Measurements from ENCODE around the gene CCDC61. TPM values are rescaled to one million over a fixed set of nuclear protein-coding genes. Genes with fewer than 3 reads are reported as not detected.

The CCDC61 gene
- total and polyA plus RNA-seq, 2 of the 8 experiments (the other 6 are each of a cell fraction or from before 2014, with no cell fraction given): 7.8 to 17.4 TPM

DNA sequence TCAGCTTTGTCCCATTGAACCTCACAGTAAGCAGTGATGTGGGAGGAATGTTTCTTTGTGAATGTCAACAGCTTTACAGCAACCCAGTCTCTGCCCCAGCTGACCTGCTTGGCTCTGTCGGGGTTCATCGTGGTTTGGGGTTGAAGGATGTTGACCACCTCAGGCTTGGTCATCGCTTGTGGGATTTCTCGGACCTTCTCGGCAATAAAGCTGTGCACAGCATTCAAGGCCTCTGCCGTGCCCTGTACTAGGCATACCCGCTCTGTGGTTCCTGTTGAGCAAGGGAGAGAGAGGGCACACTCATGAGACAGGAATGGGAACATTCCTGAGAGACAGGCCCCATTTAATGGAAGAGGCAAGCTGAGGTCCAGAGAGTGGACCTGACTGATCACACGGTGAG, 41.6 kb upstream of the CCDC61 start:
- Histone ChIP-seq H4K5ac (ENCODE audit: insufficient read length, low read depth, low read length) (no peak overlapping the region), H3K4me2 (ENCODE audit: insufficient read depth in 1 of 2, low read depth in 2 of 2, low read length in 2 of 2) (peak overlapping the region in 1 of 2 experiments; percentile 87; a peak in 1 of 4 replicates), H4K8ac (ENCODE audit: extremely low read depth, insufficient read depth, low read length) (0 out of 2 replicates have a peak overlapping the region, but pooled peaks have one; percentile 7), H3K36me3 (ENCODE audit: control insufficient read depth in 2 of 4, insufficient read depth in 4 of 4, low read length in 3 of 4) (peaks cover 0 to 5% (median 3%) of the 10 kb centered on the region in 4 experiments; a peak in 3 of 8 replicates), H3K27me3 (replicated peaks in 1 of 4; ENCODE audit: control insufficient read depth in 3 of 4, extremely low read depth in 1 of 4, insufficient read depth in 3 of 4, low read length in 3 of 4) (no peaks in the 10 kb centered on the region), H2BK15ac (ENCODE audit: low read length) (no peak overlapping the region), H2BK12ac (ENCODE audit: low read depth, low read length) (peak overlapping the region; percentile 40; the same call in 1 of the 2 replicates), H3K79me1 (ENCODE audit: low read depth, low read length) (no peaks in the 10 kb centered on the region), H3K9me3 (ENCODE audit: insufficient read depth in 2 of 2, low read depth in 1 of 2, low read length in 1 of 2) (no peaks in the 10 kb centered on the region), H2BK20ac (ENCODE audit: low read length) (no peak overlapping the region), H3K4me1 (replicated peaks in 1 of 4; ENCODE audit: control insufficient read depth in 3 of 4, insufficient read depth in 4 of 4, low read length in 3 of 4) (peaks cover 0 to 3% (median 0%) of the 10 kb centered on the region in 4 experiments; a peak in 3 of 7 replicates), H2AFZ (ENCODE audit: low read length) (0 out of 2 replicates have a peak overlapping the region, but pooled peaks have one; percentile 93), H3K23ac (ENCODE audit: insufficient read length) (no peak overlapping the region), H3K14ac (ENCODE audit: insufficient read length) (no peak overlapping the region), H2AK5ac (ENCODE audit: low read depth, low read length) (no peak overlapping the region), H4K91ac (replicated peaks; ENCODE audit: insufficient read length, low read length) (no peak overlapping the region), H3K56ac (replicated peaks; ENCODE audit: insufficient read length, low read depth, low read length) (no peak overlapping the region), H2BK5ac (ENCODE audit: low read depth, low read length) (no peak overlapping the region), H3K27ac (ENCODE audit: low read depth, low read length) (peak overlapping the region; percentile 21; the same call in 1 of the 2 replicates), H3K23me2 (ENCODE audit: low read depth, low read length) (peaks cover 10% of the 10 kb centered on the region), H3K18ac (ENCODE audit: extremely low read depth, low read length) (no peak overlapping the region), H3K79me2 (ENCODE audit: control insufficient read depth in 1 of 2, insufficient read depth in 2 of 2, low read length in 2 of 2) (no peaks in the 10 kb centered on the region), H2BK120ac (replicated peaks; ENCODE audit: low read depth, low read length) (no peak overlapping the region), H3K9ac (replicated peaks in 1 of 4; ENCODE audit: extremely low read depth in 1 of 4, low read depth in 3 of 4, low read length in 3 of 4) (peak overlapping the region in 1 of 4 experiments; percentile 47; a peak in 1 of 7 replicates), H4K20me1 (replicated peaks in 1 of 2; ENCODE audit: control insufficient read depth in 1 of 2, insufficient read depth in 2 of 2, low read length in 2 of 2) (peaks cover 2 to 4% of the 10 kb centered on the region in 2 experiments), H3K4me3 (ENCODE audit: extremely low read depth in 1 of 4, insufficient read depth in 2 of 4, low read depth in 3 of 4, low read length in 4 of 4) (peak overlapping the region in 2 of 4 experiments; percentile 69 to 73; a peak in 4 of 8 replicates), H3K4ac (replicated peaks; ENCODE audit: insufficient read length, low read depth, low read length) (no peak overlapping the region)
- no peak for DNase-seq (ENCODE audit: low read depth in 1 of 2, low spot score in 2 of 2)
- ChIA-PET POLR2A (ENCODE audit: partially characterized antibody) (interaction anchor here (1.4 to 3.5 kb wide), 3 partner anchors 22 to 51 kb away, joined by 4 to 18 read pairs (median 6); partner anchors contain the start of genes MYPOP and NOVA2), CTCF (ENCODE audit: partially characterized antibody) (interaction anchor here (1.2 to 2.2 kb wide), 4 partner anchors 14 to 41 kb away, joined by 3 to 7 read pairs (median 4); partner anchors contain the start of gene CCDC61)
- 87% methylated on average over 8 of the region's 8 CpGs; no CpG with 5 or more reads in 1 of the 2 experiments for WGBS, 2 experiments (ENCODE audit: extremely low coverage in 1 of 2, insufficient coverage in 1 of 2, insufficient read length in 1 of 2, insufficient replicate concordance in 2 of 2, low coverage in 1 of 2, low lambda C conversion rate in 2 of 2, missing lambda C conversion rate in 1 of 2)
- FAIRE-seq: no peak
- TF ChIP-seq ATF3 (IDR thresholded peaks at IDR 0.05; ENCODE audit: insufficient read depth, low read depth, low read length): no peak
- TF ChIP-seq YY1 (IDR thresholded peaks at IDR 0.05; ENCODE audit: low read depth, low read length): no peak
- TF ChIP-seq SP2 (IDR thresholded peaks at IDR 0.05; ENCODE audit: low read length): no peak
- no peak for TF ChIP-seq SUZ12 (IDR thresholded peaks at IDR 0.05; ENCODE audit: low read length)
- no peak for TF ChIP-seq RNF2 (IDR thresholded peaks at IDR 0.05; ENCODE audit: borderline replicate concordance, low read depth, low read length, missing control alignments, poor library complexity, severe bottlenecking)
- TF ChIP-seq RBBP5 (IDR thresholded peaks at IDR 0.05; ENCODE audit: borderline replicate concordance, low read depth, low read length): no peak
- no peak for TF ChIP-seq FOSL1 (IDR thresholded peaks at IDR 0.05; ENCODE audit: insufficient read depth, low read depth, low read length)
- no peak for TF ChIP-seq PHF8 (conservative IDR thresholded peaks at IDR 0.05; ENCODE audit: low read depth, low read length)
- TF ChIP-seq EP300 (IDR thresholded peaks at IDR 0.05; ENCODE audit: borderline replicate concordance in 1 of 2, low read depth in 2 of 2, low read length in 2 of 2): no peak

All from H1 (cell line).